Measurements from ENCODE around the gene SRSF3. TPM values are rescaled to one million over a fixed set of nuclear protein-coding genes. Genes with fewer than 3 reads are reported as not detected.
"Not testable (repeated sequence)": the region's sequence is repeated elsewhere in the genome, so short reads cannot be mapped to it uniquely, and the experiment has no call there.

Gene SRSF3
- total RNA-seq, 1 donor from 2014 or later = 546 TPM

- H3K36me3 Mint-ChIP-seq (ENCODE audit: low read depth) = no peaks in the 10 kb centered on the region
Measured at GRCh38 chr6:36581716-36582115, 12.4 kb upstream of the SRSF3 start.

DNA sequence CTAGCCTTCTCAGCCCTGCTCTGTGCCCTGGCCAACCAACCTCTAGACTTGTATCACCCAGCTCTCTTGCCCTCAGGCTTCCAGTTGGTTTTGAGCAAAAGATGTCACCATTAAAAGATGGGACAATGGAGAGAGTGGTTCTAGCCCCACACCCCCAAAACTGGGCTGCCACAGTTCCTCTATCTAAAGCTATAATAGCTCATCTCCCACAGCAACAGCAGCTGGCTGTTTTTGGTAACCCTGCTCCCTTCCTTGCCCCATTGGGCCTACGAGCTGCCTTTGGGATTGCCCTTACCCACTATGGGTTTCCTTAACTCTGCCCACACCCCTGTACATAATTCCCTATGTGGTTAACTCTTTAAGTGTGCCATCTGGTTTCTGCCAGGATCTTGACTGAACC lies 7.6 kb upstream of the SRSF3 start:
- H3K4me1 Mint-ChIP-seq (ENCODE audit: low read depth) = no peaks in the 10 kb centered on the region

More at GRCh38 chr6:36581716-36582115, 12.4 kb upstream of the SRSF3 start:
- H3K4me1 Mint-ChIP-seq (ENCODE audit: low read depth) = no peaks in the 10 kb centered on the region
- no peak overlapping the region for H3K27ac Mint-ChIP-seq
- H3K27me3 Mint-ChIP-seq (ENCODE audit: insufficient read depth) = peaks cover 5% of the 10 kb centered on the region
- no peak for DNase-seq (ENCODE audit: low spot score)
- H3K9me3 Mint-ChIP-seq = no peaks in the 10 kb centered on the region
- no peak overlapping the region for H3K4me3 Mint-ChIP-seq
- intact Hi-C loops (cut with micrococcal nuclease) = no loop called here

GRCh38 chr6:36589025-36589400 lies 5.1 kb upstream of the SRSF3 start:
- DNase-seq (ENCODE audit: low spot score); H3K4me3 Mint-ChIP-seq; H3K9me3 Mint-ChIP-seq; H3K36me3 Mint-ChIP-seq (ENCODE audit: low read depth); intact Hi-C loops (cut with micrococcal nuclease); H3K27ac Mint-ChIP-seq; H3K27me3 Mint-ChIP-seq (ENCODE audit: insufficient read depth): not testable (repeated sequence)
- peaks cover 13% of the 10 kb centered on the region for H3K4me1 Mint-ChIP-seq (ENCODE audit: low read depth)

More for the DNA sequence above, 7.6 kb upstream of the SRSF3 start:
- DNase-seq (ENCODE audit: low spot score) = no peak
- intact Hi-C loops (cut with micrococcal nuclease) = no loop called here
- Mint-ChIP-seq H3K27me3 (ENCODE audit: insufficient read depth) (peaks cover 5% of the 10 kb centered on the region), H3K9me3 (no peaks in the 10 kb centered on the region), H3K36me3 (ENCODE audit: low read depth) (no peaks in the 10 kb centered on the region), H3K4me3 (no peak overlapping the region), H3K27ac (no peak overlapping the region)

DNA sequence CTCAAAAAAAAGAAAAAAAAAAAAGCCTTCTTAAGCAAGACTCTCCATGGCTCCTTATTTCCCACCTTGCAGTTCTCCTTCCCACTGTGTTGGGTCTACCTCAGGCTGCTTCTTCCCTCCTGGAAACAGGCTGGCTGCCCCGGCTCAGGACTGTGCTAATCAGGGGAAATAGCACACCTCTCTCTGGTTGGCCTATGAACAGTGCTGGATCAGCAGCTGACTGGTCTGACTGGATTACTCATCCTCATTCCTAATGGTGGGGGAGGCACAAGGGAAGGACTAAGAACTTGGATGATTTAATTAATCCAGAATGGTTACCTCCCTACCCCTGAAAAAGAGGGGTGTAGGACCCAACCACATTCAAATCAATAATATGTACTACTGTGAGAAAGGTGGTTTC lies 3.9 kb upstream of the SRSF3 start:
- peaks cover 11% of the 10 kb centered on the region for H3K36me3 Mint-ChIP-seq (ENCODE audit: low read depth)
- no peaks in the 10 kb centered on the region for H3K9me3 Mint-ChIP-seq
- intact Hi-C loops (cut with micrococcal nuclease) = loop anchor here (10.0 kb wide), 3 partner anchors 395 to 575 kb away; partner anchors contain the start of gene MTCH1
- H3K4me1 Mint-ChIP-seq (ENCODE audit: low read depth) = peaks cover 13% of the 10 kb centered on the region
- no peaks in the 10 kb centered on the region for H3K27me3 Mint-ChIP-seq (ENCODE audit: insufficient read depth)
- H3K4me3 Mint-ChIP-seq = no peak overlapping the region
- no peak for DNase-seq (ENCODE audit: low spot score)
- H3K27ac Mint-ChIP-seq = no peak overlapping the region

GRCh38 chr6:36592221-36592655 lies 1.9 kb upstream of the SRSF3 start:
- no peak for DNase-seq (ENCODE audit: low spot score)
- Mint-ChIP-seq H3K4me1 (ENCODE audit: low read depth) (peaks cover 25% of the 10 kb centered on the region), H3K4me3 (peak overlapping the region; percentile 77), H3K27ac (peak overlapping the region; percentile 87), H3K36me3 (ENCODE audit: low read depth) (peaks cover 31% of the 10 kb centered on the region), H3K9me3 (no peaks in the 10 kb centered on the region), H3K27me3 (ENCODE audit: insufficient read depth) (no peaks in the 10 kb centered on the region)
- intact Hi-C loops (cut with micrococcal nuclease) = loop anchor here (10.0 kb wide), 3 partner anchors 393 to 573 kb away; partner anchors contain the start of gene MTCH1

DNA sequence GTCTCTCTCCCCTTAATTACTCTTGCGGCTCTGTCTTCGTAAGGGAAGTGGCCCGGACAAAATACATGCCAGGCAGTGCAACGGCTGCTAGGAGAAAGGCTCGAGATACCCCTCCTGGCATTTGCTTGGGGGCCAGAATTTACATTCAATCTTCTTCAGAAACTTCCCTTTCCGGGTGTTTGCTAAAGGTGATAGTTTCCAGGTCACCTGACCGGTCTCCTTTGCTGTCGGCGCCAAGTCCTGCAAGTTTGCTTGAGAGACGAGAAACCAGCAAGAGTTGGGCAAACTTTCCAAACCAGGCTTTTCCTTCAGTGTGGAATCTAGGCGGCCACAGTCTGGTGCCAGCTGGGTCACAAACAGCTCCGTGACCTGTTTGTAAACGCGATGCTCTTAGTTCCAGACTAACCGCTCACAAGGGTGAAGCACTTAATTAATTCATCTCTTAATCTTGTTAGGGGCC lies 563 bp upstream of the SRSF3 start:
- peak overlapping the region; percentile 97 for H3K4me3 Mint-ChIP-seq
- DNase-seq (ENCODE audit: low spot score) = peak; percentile 51
- no peaks in the 10 kb centered on the region for H3K27me3 Mint-ChIP-seq (ENCODE audit: insufficient read depth)
- intact Hi-C loops (cut with micrococcal nuclease) = loop anchor here (1.0 to 10.0 kb wide), 9 partner anchors 11 to 571 kb away; partner anchors contain the start of genes MAPK14, MTCH1 and STK38
- peaks cover 37% of the 10 kb centered on the region for H3K4me1 Mint-ChIP-seq (ENCODE audit: low read depth)
- H3K9me3 Mint-ChIP-seq = no peaks in the 10 kb centered on the region
- H3K36me3 Mint-ChIP-seq (ENCODE audit: low read depth) = peaks cover 43% of the 10 kb centered on the region
- peak overlapping the region; percentile 100 for H3K27ac Mint-ChIP-seq

GRCh38 chr6:36594816-36595643 lies 868 bp downstream of the SRSF3 start:
- Mint-ChIP-seq H3K27ac (peak overlapping the region; percentile 100), H3K36me3 (ENCODE audit: low read depth) (peaks cover 57% of the 10 kb centered on the region)
- DNase-seq (ENCODE audit: low spot score) = no peak

GRCh38 chr6:36596356-36596755 lies 2.2 kb downstream of the SRSF3 start:
- Mint-ChIP-seq H3K9me3 (no peaks in the 10 kb centered on the region), H3K27ac (peak overlapping the region; percentile 100), H3K4me3 (peak overlapping the region; percentile 97), H3K36me3 (ENCODE audit: low read depth) (peaks cover 68% of the 10 kb centered on the region), H3K27me3 (ENCODE audit: insufficient read depth) (no peaks in the 10 kb centered on the region), H3K4me1 (ENCODE audit: low read depth) (peaks cover 62% of the 10 kb centered on the region)
- no peak for DNase-seq (ENCODE audit: low spot score)
- intact Hi-C loops (cut with micrococcal nuclease) = loop anchor here (10.0 kb wide), 3 partner anchors 388 to 568 kb away; partner anchors contain the start of gene MTCH1

More at GRCh38 chr6:36594816-36595643, 868 bp downstream of the SRSF3 start:
- Mint-ChIP-seq H3K9me3 (no peaks in the 10 kb centered on the region), H3K27me3 (ENCODE audit: insufficient read depth) (no peaks in the 10 kb centered on the region), H3K4me3 (peak overlapping the region; percentile 97), H3K4me1 (ENCODE audit: low read depth) (peaks cover 52% of the 10 kb centered on the region)
- intact Hi-C loops (cut with micrococcal nuclease) = loop anchor here (1.0 to 10.0 kb wide), 9 partner anchors 9 to 570 kb away; partner anchors contain the start of genes MAPK14, MTCH1 and STK38

- Mint-ChIP-seq H3K27ac (peak overlapping the region; percentile 45), H3K9me3 (no peaks in the 10 kb centered on the region), H3K36me3 (ENCODE audit: low read depth) (peaks cover 79% of the 10 kb centered on the region), H3K4me3 (peak overlapping the region; percentile 97), H3K27me3 (ENCODE audit: insufficient read depth) (no peaks in the 10 kb centered on the region), H3K4me1 (ENCODE audit: low read depth) (peaks cover 68% of the 10 kb centered on the region)
- intact Hi-C loops (cut with micrococcal nuclease) = loop anchor here (10.0 kb wide), 3 partner anchors 387 to 567 kb away; partner anchors contain the start of gene MTCH1
- DNase-seq (ENCODE audit: low spot score) = no peak
Measured at GRCh38 chr6:36597775-36598174, 3.6 kb downstream of the SRSF3 start.

GRCh38 chr6:36598326-36598725 lies 4.2 kb downstream of the SRSF3 start:
- DNase-seq (ENCODE audit: low spot score) = no peak
- intact Hi-C loops (cut with micrococcal nuclease) = loop anchor here (10.0 kb wide), 3 partner anchors 386 to 566 kb away; partner anchors contain the start of gene MTCH1
- peak overlapping the region; percentile 85 for H3K27ac Mint-ChIP-seq
- peaks cover 84% of the 10 kb centered on the region for H3K36me3 Mint-ChIP-seq (ENCODE audit: low read depth)
- no peaks in the 10 kb centered on the region for H3K9me3 Mint-ChIP-seq
- H3K4me1 Mint-ChIP-seq (ENCODE audit: low read depth) = peaks cover 69% of the 10 kb centered on the region
- peak overlapping the region; percentile 97 for H3K4me3 Mint-ChIP-seq
- H3K27me3 Mint-ChIP-seq (ENCODE audit: insufficient read depth) = no peaks in the 10 kb centered on the region

GRCh38 chr6:36598739-36599318 lies 4.7 kb downstream of the SRSF3 start:
- intact Hi-C loops (cut with micrococcal nuclease) = loop anchor here (10.0 kb wide), 3 partner anchors 386 to 566 kb away; partner anchors contain the start of gene MTCH1
- Mint-ChIP-seq H3K36me3 (ENCODE audit: low read depth) (peaks cover 89% of the 10 kb centered on the region), H3K4me3 (peak overlapping the region; percentile 97), H3K4me1 (ENCODE audit: low read depth) (peaks cover 70% of the 10 kb centered on the region), H3K27ac (peak overlapping the region; percentile 85), H3K27me3 (ENCODE audit: insufficient read depth) (no peaks in the 10 kb centered on the region), H3K9me3 (no peaks in the 10 kb centered on the region)
- no peak for DNase-seq (ENCODE audit: low spot score)

DNA sequence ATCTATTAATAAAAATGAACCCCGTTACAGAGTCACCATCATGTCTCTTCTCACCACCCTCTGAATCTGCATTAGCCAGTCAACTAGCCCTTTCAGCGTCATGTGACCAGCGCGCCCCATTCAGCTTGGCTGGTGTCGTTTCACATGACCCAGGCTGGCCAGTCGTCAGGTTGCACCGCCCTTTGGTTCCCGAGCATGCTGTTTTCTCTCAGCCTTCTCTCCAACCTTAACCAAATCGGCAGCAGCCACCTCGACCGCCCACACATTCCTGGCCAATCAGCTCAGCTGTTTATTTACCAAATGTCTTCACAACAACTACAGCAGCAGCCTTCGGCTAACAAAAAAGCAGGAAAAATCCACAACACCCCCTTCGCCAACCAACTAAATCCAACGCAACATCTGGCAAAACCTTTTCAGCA lies 5.6 kb downstream of the SRSF3 start:
- peaks cover 80% of the 10 kb centered on the region for H3K4me1 Mint-ChIP-seq (ENCODE audit: low read depth)
- H3K36me3 Mint-ChIP-seq (ENCODE audit: low read depth) = peaks cover 93% of the 10 kb centered on the region
- no peaks in the 10 kb centered on the region for H3K27me3 Mint-ChIP-seq (ENCODE audit: insufficient read depth)
- peak overlapping the region; percentile 81 for H3K27ac Mint-ChIP-seq
- intact Hi-C loops (cut with micrococcal nuclease) = loop anchor here (2.0 to 10.0 kb wide), 4 partner anchors 15 to 565 kb away; partner anchors contain the start of gene MTCH1
- H3K9me3 Mint-ChIP-seq = no peaks in the 10 kb centered on the region
- DNase-seq (ENCODE audit: low spot score) = peak; percentile 40
- H3K4me3 Mint-ChIP-seq = peak overlapping the region; percentile 97
